Measurements from ENCODE around the gene OR52E6. TPM values are rescaled to one million over a fixed set of nuclear protein-coding genes. Genes with fewer than 3 reads are reported as not detected.

OR52E6 gene
- total and polyA plus RNA-seq, 2 experiments from 2014 or later = not detected

DNA sequence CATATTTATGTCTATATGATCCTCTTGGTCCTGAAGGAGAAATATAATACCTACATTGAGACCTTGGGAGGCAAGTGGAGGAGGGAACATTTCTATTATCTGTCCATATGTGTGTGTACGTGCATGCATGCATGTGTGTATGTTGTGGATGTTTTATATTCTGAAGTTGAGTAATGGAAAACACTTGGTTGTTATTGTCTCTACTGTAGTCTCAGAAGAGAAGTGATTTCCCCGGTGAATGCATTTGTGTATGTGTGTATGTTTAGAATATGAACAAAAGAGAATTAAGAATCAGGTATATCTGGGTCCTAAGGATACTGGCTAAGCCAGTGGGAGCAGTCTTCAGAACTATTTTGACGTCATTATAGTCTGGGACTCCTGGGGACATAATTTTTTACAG lies 50.5 kb downstream of the OR52E6 start, which contains the start of gene OR52N1:
Gene OR52N1, minus strand, starts transcription at position 101 of the 400 bp plus-strand sequence. CDS start 2,449 bp downstream, outside the sequence.
- Histone ChIP-seq H4K20me1 (replicated peaks; ENCODE audit: insufficient read depth) (no peaks in the 10 kb centered on the region), H3K9me2 (ENCODE audit: insufficient read depth) (no peaks in the 10 kb centered on the region), H3K27ac (ENCODE audit: low read depth) (no peak within 1 kb of the TSS), H3K27me3 (ENCODE audit: insufficient read depth) (no peaks in the 10 kb centered on the region), H3K4me3 (no peak within 1 kb of the TSS), H3F3A (replicated peaks; ENCODE audit: low read depth) (no peaks in the 10 kb centered on the region), H3K79me2 (replicated peaks; ENCODE audit: insufficient read depth) (no peaks in the 10 kb centered on the region), H3K36me3 (ENCODE audit: insufficient read depth) (no peaks in the 10 kb centered on the region), H3K4me2 (no peak within 1 kb of the TSS), H2AFZ (no peak within 1 kb of the TSS), H3K4me1 (ENCODE audit: insufficient read depth) (no peaks in the 10 kb centered on the region)
- H3K27me3 Mint-ChIP-seq (ENCODE audit: insufficient read depth, low read depth, poor library complexity) = no peaks in the 10 kb centered on the region
- H3K4me3 Mint-ChIP-seq = no peak within 1 kb of the TSS
- H3K27ac Mint-ChIP-seq = no peak within 1 kb of the TSS
- no peaks in the 10 kb centered on the region for H3K36me3 Mint-ChIP-seq (ENCODE audit: low read depth)
- no peaks in the 10 kb centered on the region for H3K9me3 Mint-ChIP-seq
- TF ChIP-seq ZNF114 (CRISPR knock-in tag; IDR thresholded peaks at IDR 0.05) = no peak
- TF ChIP-seq ZNF462 (CRISPR knock-in tag; IDR thresholded peaks at IDR 0.05) = no peak
- no peak for TF ChIP-seq EZH2phosphoT487 (IDR thresholded peaks at IDR 0.05; ENCODE audit: unreplicated experiment)
- no peak for TF ChIP-seq POLR2AphosphoS5 (IDR thresholded peaks at IDR 0.05; ENCODE audit: low read depth)
- no peak for TF ChIP-seq CREB1 (CRISPR knock-in tag; IDR thresholded peaks at IDR 0.05; ENCODE audit: low read depth)
- no peak for TF ChIP-seq EZH2 (IDR thresholded peaks at IDR 0.05; ENCODE audit: low read depth, unreplicated experiment)
- no peak for TF ChIP-seq STAT1 (IDR thresholded peaks at IDR 0.05; ENCODE audit: unreplicated experiment)
- no peak for TF ChIP-seq ETS1 (IDR thresholded peaks at IDR 0.05)
- TF ChIP-seq, protein P1, sequence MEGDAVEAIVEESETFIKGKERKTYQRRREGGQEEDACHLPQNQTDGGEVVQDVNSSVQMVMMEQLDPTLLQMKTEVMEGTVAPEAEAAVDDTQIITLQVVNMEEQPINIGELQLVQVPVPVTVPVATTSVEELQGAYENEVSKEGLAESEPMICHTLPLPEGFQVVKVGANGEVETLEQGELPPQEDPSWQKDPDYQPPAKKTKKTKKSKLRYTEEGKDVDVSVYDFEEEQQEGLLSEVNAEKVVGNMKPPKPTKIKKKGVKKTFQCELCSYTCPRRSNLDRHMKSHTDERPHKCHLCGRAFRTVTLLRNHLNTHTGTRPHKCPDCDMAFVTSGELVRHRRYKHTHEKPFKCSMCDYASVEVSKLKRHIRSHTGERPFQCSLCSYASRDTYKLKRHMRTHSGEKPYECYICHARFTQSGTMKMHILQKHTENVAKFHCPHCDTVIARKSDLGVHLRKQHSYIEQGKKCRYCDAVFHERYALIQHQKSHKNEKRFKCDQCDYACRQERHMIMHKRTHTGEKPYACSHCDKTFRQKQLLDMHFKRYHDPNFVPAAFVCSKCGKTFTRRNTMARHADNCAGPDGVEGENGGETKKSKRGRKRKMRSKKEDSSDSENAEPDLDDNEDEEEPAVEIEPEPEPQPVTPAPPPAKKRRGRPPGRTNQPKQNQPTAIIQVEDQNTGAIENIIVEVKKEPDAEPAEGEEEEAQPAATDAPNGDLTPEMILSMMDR (conservative IDR thresholded peaks at IDR 0.05; ENCODE audit: low read depth in 2 of 2) = no peak
- TF ChIP-seq REST (IDR thresholded peaks at IDR 0.05; ENCODE audit: unreplicated experiment) = no peak
- DNase-seq (ENCODE audit: low spot score) (no peak), ATAC-seq (no peak)
- H3K4me1 Mint-ChIP-seq = no peaks in the 10 kb centered on the region

Data from GM23338 (cell line).